HepG2 (cell line): ENCODE data around the gene KIF13A. TPM values are rescaled to one million over a fixed set of nuclear protein-coding genes. Genes with fewer than 3 reads are reported as not detected.

Source experiments
- ATAC-seq: fragments of 200-7000 bp; cut with Tn5 transposase; 3 replicates; pipeline ENCODE4 v1.9.1; 2020; ENCODE audit warnings: mild to moderate bottlenecking, moderate library complexity
- BruUV-seq: library from RNA; stranded (reverse); fragments of 400-500 nt; replicated peaks from 2 replicates; lab custom pipeline; 2021; lab: Mats Ljungman, UMichigan
- CTCF ChIA-PET: fragments of 300-600 bp; formaldehyde crosslinking; extraction: SDS; loops from one replicate; lab custom pipeline; 2021; ENCODE audit warnings: low total read pairs, inconsistent platforms, low intra/inter-chr PET ratio; lab: Yijun Ruan, JAX
- POLR2A ChIA-PET: fragments of 350-600 bp; sonication (Branson Sonifier 250); formaldehyde crosslinking; loops from one replicate; lab custom pipeline; 2020; ENCODE audit warnings: antibody characterized with exemption, inconsistent platforms; lab: Yijun Ruan, JAX
- DNase-seq: peaks from one replicate; pipeline ENCODE4 v3.0.0-alpha.2; 2015; ENCODE audit warnings: low spot score
- FAIRE-seq: peaks from 3 replicates; lab custom pipeline; 2011; peaks lifted over from hg19 to GRCh38; lab: Jason Lieb, UNC
- H2AFZ ChIP-seq: one replicate; pipeline ENCODE4 v1.6.1; 2011; ENCODE audit warnings: low read length, inconsistent platforms
- H3K27ac ChIP-seq: fragments of 300-600 bp; 3 replicates; pipeline ENCODE4 v1.8.0; 2011; ENCODE audit warnings: mixed run types, mild to moderate bottlenecking, mixed read lengths, low read length, inconsistent platforms; ENCODE audit not compliant: insufficient read depth; ENCODE audit errors: extremely low read length
- H3K27me3 ChIP-seq, 2 experiments: fragments of 200-600 bp in 1 of 2; 2 replicates in 1 of 2; 3 replicates in 1 of 2; pipeline versions ENCODE4 v1.6.0 to v1.8.0; 2011; ENCODE audit warnings: low read length in 2 of 2, mild to moderate bottlenecking in 2 of 2, moderate library complexity in 2 of 2, inconsistent platforms in 1 of 2; ENCODE audit not compliant: insufficient read depth in 2 of 2, control insufficient read depth in 1 of 2
- H3K36me3 ChIP-seq, 2 experiments: fragments of 200-600 bp in 1 of 2; replicated peaks in 1 of 2; 2 replicates in 1 of 2; 3 replicates in 1 of 2; pipeline versions ENCODE4 v1.5.1 to v1.8.0; 2011; ENCODE audit warnings: low read length in 2 of 2, inconsistent platforms in 1 of 2; ENCODE audit not compliant: insufficient read depth in 2 of 2, control insufficient read depth in 1 of 2
- H3K4me1 ChIP-seq: 2 replicates; pipeline ENCODE4 v1.5.1; 2012; ENCODE audit warnings: low read length, inconsistent platforms; ENCODE audit not compliant: insufficient read depth
- H3K4me2 ChIP-seq: 2 replicates; pipeline ENCODE4 v1.6.0; 2011; ENCODE audit warnings: low read depth, low read length, inconsistent platforms
- H3K4me3 ChIP-seq, 3 experiments: fragments of 200-600 bp in 1 of 3; sonication (generic), shearing (Covaris generic) in 1 of 3; replicated peaks in 1 of 3; 2 replicates each; pipeline ENCODE4 v1.5.1; 2011 to 2016; ENCODE audit warnings: low read length in 3 of 3, inconsistent platforms in 2 of 3, low read depth in 2 of 3, mild to moderate bottlenecking in 2 of 3, control low read depth in 1 of 3, mixed read lengths in 1 of 3; ENCODE audit not compliant: insufficient read depth in 1 of 3
- H3K79me2 ChIP-seq: one replicate; pipeline ENCODE4 v1.6.1; 2011; ENCODE audit warnings: low read length, inconsistent platforms; ENCODE audit not compliant: insufficient read depth
- H3K9ac ChIP-seq: 2 replicates; pipeline ENCODE4 v1.6.0; 2011; ENCODE audit warnings: mild to moderate bottlenecking, low read depth, low read length, inconsistent platforms; ENCODE audit not compliant: insufficient read depth
- H3K9me3 ChIP-seq: 2 replicates; pipeline ENCODE4 v1.5.1; 2012; ENCODE audit warnings: mild to moderate bottlenecking, low read length
- H4K20me1 ChIP-seq: 2 replicates; pipeline ENCODE4 v1.6.0; 2011; ENCODE audit warnings: inconsistent platforms, mild to moderate bottlenecking, low read length, moderate library complexity; ENCODE audit not compliant: insufficient read depth
- IKZF1 ChIP-seq: fragments of 450-650 bp; IDR thresholded peaks from 2 replicates; pipeline ENCODE4 v1.7.1; 2016
- MYNN ChIP-seq: sonication (generic); formaldehyde crosslinking; IDR thresholded peaks from 2 replicates; pipeline ENCODE4 v1.4.0; 2020; ENCODE audit warnings: mild to moderate bottlenecking, low read depth, missing genetic modification reagents
- ZBTB20 ChIP-seq: sonication (generic); formaldehyde crosslinking; IDR thresholded peaks from 2 replicates; pipeline ENCODE4 v1.8.1; 2023; ENCODE audit warnings: missing genetic modification reagents, low read depth, mild to moderate bottlenecking, borderline replicate concordance
- ZFP91 ChIP-seq: sonication (generic); formaldehyde crosslinking; IDR thresholded peaks from 2 replicates; pipeline ENCODE4 v1.9.0; 2022; ENCODE audit warnings: missing genetic modification reagents, mild to moderate bottlenecking, borderline replicate concordance
- ZNF207 ChIP-seq: fragments of 450-650 bp; IDR thresholded peaks from 2 replicates; pipeline ENCODE4 v1.6.1; 2016; ENCODE audit warnings: antibody characterized with exemption, borderline replicate concordance
- WGBS: methylation state at CpG from one replicate; pipeline ENCODE4 v1.1.6; 2017; ENCODE audit warnings: low lambda C conversion rate; 5-methylcytosine and 5-hydroxymethylcytosine counted together
- in situ Hi-C: cut with HindIII; loops from 2 replicates; pipeline ENCODE4 v1.10.0; 2017; ENCODE audit warnings: low pct_unique_long_range_greater_than_20kb; ENCODE audit not compliant: extremely low pct_ligation_motif_present
- intact Hi-C: fragments of 100-400 bp; cut with micrococcal nuclease; formaldehyde crosslinking; loops from one replicate; pipeline ENCODE4 v1.10.0; 2022; ENCODE audit not compliant: unreplicated experiment
- polyA plus RNA-seq, 8 experiments: library from polyadenylated mRNA; depleted of rRNA in 3 of 8; stranded (reverse) in 7 of 8; unstranded in 1 of 8; fragments of >200 nt; fragmentation: Illumina TruSeq in 4 of 8; extraction: Trizol in 4 of 8; gene quantifications; 2 replicates each; pipeline versions ENCODE4 v1.2.1 to v1.2.3, GENCODE V29; 2011 to 2016; ENCODE audit warnings: low read depth in 4 of 8, missing spikeins in 1 of 8, mixed read lengths in 1 of 8; ENCODE audit not compliant: insufficient read depth in 1 of 8
- total RNA-seq, 5 experiments: library from RNA; depleted of rRNA; stranded (reverse); fragments of >200 nt; fragmentation: Illumina TruSeq; extraction: Trizol; gene quantifications; 2 replicates each; pipeline ENCODE4 v1.2.3, GENCODE V29; 2016; ENCODE audit warnings: low read depth in 1 of 5

KIF13A gene
- total and polyA plus RNA-seq, 2 of the 13 experiments (the other 11 are each of a cell fraction or from before 2014, with no cell fraction given), result 21.1 to 37.2 TPM

DNA sequence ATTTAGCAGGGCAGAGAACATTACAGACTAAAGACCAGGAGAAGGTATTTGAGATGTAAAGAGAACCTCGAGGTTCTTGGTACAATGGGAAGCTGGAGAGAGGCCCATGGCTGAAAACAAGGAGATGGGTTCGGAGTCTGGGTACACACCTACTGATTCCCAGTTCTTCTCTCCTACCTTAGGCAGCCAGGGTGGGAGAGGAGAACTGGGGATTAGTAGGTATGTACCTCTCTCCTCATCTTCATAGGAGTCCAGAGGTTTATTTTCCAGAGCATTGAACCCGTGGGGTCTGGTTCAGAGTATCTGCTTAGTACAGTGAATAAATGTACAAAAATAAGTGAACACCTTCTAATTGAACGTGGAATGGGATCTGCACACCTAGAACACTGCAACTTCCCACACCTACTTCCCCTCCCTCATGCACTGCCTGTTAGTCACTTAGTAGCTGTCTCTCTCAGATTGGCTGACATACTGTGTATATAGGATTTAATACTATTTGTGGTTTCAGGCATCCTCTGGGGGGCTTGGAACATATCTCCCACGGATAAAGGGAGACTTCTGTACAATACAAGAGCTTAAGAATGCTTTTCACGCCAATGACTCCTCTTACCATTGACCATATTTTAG lies 257.2 kb downstream of the KIF13A start:
- H3K4me1 ChIP-seq, result peaks cover 14% of the 10 kb centered on the region
- FAIRE-seq (no peak), ATAC-seq (peak; percentile 29; the same call in 1 of the 3 replicates)
- H3K9ac ChIP-seq, result no peak overlapping the region
- H3K79me2 ChIP-seq, result no peaks in the 10 kb centered on the region
- H3K4me3 ChIP-seq, result no peak overlapping the region
- no peaks in the 10 kb centered on the region for H4K20me1 ChIP-seq
- no peaks in the 10 kb centered on the region for H3K36me3 ChIP-seq
- TF ChIP-seq IKZF1 (no peak), MYNN (no peak), ZNF207 (no peak), ZBTB20 (CRISPR knock-in tag) (no peak), ZFP91 (no peak)
- TF ChIP-seq, all 625 proteins: peak for 0
- H3K27me3 ChIP-seq, result no peaks in the 10 kb centered on the region
- no peaks in the 10 kb centered on the region for H3K9me3 ChIP-seq
- H2AFZ ChIP-seq, result no peak overlapping the region
- in situ Hi-C loops, result no loop called here
- CTCF ChIA-PET, result no interaction called here
- BruUV-seq, result no TSS peak
- no peak for DNase-seq
- POLR2A ChIA-PET, result no interaction called here
- H3K27ac ChIP-seq, result no peak overlapping the region
- intact Hi-C loops, result no loop called here
- no peak overlapping the region for H3K4me2 ChIP-seq
- 24% methylated on average over 6 of the region's 6 CpGs for WGBS
